Activated CD4-positive, alpha-beta T cell treated with anti-CD3 and anti-CD28 coated beads, Interleukin-2, amount 10 ng/mL, durations not matched to agents 7 days and 5 days (primary cell): ENCODE results near the gene EPHA2. TPM values are rescaled to one million over a fixed set of nuclear protein-coding genes. Genes with fewer than 3 reads are reported as not detected.

Experiments
- CTCF ChIA-PET: fragments of 350-600 bp; sonication (Branson Sonifier 250); formaldehyde crosslinking; loops from one replicate; lab custom pipeline; 2021; ENCODE audit warnings: antibody characterized with exemption; lab: Charles Lee
- POLR2A ChIA-PET: fragments of 350-600 bp; sonication (Branson Sonifier 250); formaldehyde crosslinking; loops from one replicate; lab custom pipeline; 2021; ENCODE audit warnings: antibody characterized with exemption; lab: Charles Lee
- DNase-seq: peaks from one replicate; pipeline ENCODE4 v3.0.0-alpha.2; 2020
- H3K27ac Mint-ChIP-seq: one replicate; pipeline ENCODE4 v1.8.0; 2021; ENCODE audit warnings: mild to moderate bottlenecking, moderate library complexity, mixed read lengths
- H3K27me3 Mint-ChIP-seq: one replicate; pipeline ENCODE4 v1.8.0; 2021; ENCODE audit warnings: mixed read lengths
- H3K36me3 Mint-ChIP-seq: one replicate; pipeline ENCODE4 v1.8.0; 2021; ENCODE audit warnings: low read depth, mixed read lengths
- H3K4me1 Mint-ChIP-seq: one replicate; pipeline ENCODE4 v1.8.0; 2021; ENCODE audit warnings: mixed read lengths
- H3K4me3 Mint-ChIP-seq: one replicate; pipeline ENCODE4 v1.8.0; 2021; ENCODE audit warnings: mild to moderate bottlenecking, moderate library complexity, mixed read lengths
- H3K9me3 Mint-ChIP-seq: one replicate; pipeline ENCODE4 v1.8.0; 2021; ENCODE audit warnings: mixed read lengths
- total RNA-seq, 2 experiments: library from RNA; stranded (reverse); gene quantifications; one replicate each; pipeline ENCODE4 v1.2.3, GENCODE V29; 2021

Gene EPHA2
- total RNA-seq, 2 experiments from 2014 or later = not detected

DNA sequence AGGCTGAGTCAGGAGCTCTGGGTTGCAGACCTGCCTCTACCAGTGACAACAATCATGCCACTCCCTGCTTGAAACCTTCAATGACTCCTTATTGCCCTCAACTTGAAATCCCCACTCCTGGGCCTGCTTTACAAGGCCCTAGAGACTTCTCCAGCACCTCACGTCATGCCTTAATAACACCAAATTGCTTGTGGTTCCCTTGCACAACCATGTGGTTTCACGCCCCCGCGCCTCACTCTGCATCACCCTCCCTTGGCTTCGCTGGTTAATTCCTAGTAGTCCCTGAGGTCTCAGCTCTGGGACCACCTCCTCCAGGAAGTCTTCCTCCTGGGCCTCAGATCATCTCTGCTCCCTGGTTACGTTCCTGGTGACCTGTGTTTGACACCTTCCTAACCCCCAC lies 33.0 kb downstream of the EPHA2 start:
- ChIA-PET POLR2A (no interaction called here), CTCF (no interaction called here)

DNA sequence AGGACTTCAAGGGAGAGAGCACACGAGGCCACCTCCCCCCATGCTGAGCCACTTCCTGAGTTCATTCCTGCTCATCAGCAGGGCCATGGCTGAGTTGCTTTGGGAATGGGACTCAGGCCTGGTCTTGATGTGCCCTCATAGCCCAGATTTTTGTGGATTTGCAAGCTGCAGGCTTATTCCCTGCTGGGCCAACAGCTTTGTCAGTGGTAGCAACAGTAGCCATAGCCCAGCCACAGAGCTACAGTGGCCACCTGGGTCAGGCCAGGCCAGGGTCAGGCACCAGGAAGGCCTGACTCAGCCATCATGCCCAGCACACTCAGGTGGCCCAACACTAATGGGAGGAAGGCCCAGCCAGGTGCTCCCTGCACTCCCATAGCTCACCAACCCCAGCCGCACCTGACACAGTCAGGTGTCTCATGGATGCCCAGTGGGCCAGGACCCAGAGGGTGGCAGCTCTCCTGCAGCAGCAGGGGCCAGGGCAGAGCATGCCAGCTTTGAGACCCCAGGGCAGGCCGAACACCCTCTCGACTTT lies 33.5 kb downstream of the EPHA2 start:
- Mint-ChIP-seq H3K27ac (no peak overlapping the region), H3K27me3 (no peaks in the 10 kb centered on the region), H3K36me3 (no peaks in the 10 kb centered on the region), H3K9me3 (no peaks in the 10 kb centered on the region), H3K4me3 (no peak overlapping the region), H3K4me1 (peaks cover 5% of the 10 kb centered on the region)
- no peak for DNase-seq
- ChIA-PET CTCF (no interaction called here), POLR2A (no interaction called here)

More for the DNA sequence above, 33.0 kb downstream of the EPHA2 start:
- Mint-ChIP-seq H3K36me3 (no peaks in the 10 kb centered on the region), H3K4me1 (peaks cover 5% of the 10 kb centered on the region), H3K4me3 (no peak overlapping the region), H3K27ac (no peak overlapping the region), H3K9me3 (no peaks in the 10 kb centered on the region), H3K27me3 (no peaks in the 10 kb centered on the region)
- no peak for DNase-seq

DNA sequence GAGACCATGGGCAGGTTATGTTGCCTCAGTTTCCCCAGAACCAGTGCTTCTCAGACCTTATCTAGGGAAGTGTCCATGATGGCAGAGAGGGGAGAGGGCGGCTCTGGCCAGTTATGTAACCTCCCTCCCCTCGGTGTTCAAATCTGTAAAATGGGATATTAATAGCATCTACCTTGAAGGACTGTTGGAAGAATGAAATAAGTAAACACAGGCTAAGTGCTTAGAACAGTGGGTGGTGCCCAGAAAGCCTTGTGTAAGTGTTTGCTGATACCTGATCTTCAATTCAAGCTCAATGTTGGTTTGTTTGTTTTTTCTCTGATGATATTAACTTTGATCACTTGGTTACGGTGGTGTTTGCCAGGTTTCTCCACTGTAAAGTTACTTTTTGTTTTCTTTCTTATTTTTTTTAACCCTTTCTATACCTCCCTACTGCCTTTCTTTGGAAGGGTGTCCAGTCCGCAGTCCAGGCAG lies 34.9 kb downstream of the EPHA2 start:
- H3K27me3 Mint-ChIP-seq = no peaks in the 10 kb centered on the region
- no peaks in the 10 kb centered on the region for H3K36me3 Mint-ChIP-seq
- no peaks in the 10 kb centered on the region for H3K9me3 Mint-ChIP-seq
- no peak overlapping the region for H3K27ac Mint-ChIP-seq
- POLR2A ChIA-PET = no interaction called here
- CTCF ChIA-PET = interaction anchor here (0.5 to 1.2 kb wide), 3 partner anchors 9 to 415 kb away, joined by 3 to 5 read pairs (median 4); no protein-coding TSS in a partner anchor
- H3K4me3 Mint-ChIP-seq = no peak overlapping the region
- peaks cover 5% of the 10 kb centered on the region for H3K4me1 Mint-ChIP-seq
- DNase-seq = no peak

DNA sequence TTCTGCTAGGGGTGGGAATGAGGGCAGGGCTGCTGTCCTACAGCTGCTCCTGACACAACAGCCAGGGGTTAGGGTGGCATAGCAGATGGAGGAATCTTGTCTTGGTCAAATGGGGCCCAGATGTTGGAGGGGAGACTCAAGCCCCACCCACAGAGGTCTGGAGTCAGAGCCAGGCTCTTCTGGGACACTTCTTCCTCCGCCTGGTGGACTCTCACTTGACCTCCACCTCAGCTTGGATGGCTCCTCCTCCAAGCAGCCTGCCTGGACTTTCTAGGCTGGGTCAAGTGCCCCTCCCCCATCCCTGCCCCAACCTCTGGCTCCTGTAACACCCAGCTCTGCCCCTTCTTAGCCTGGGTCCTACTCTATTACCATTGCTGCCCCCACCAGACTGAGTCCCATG lies 35.5 kb downstream of the EPHA2 start:
- ChIA-PET POLR2A (no interaction called here), CTCF (interaction anchor here (0.8 to 1.7 kb wide), 2 partner anchors 10 to 41 kb away, joined by 4 to 6 read pairs; no protein-coding TSS in a partner anchor)
- DNase-seq = no peak
- H3K36me3 Mint-ChIP-seq = no peaks in the 10 kb centered on the region
- H3K4me1 Mint-ChIP-seq = peaks cover 5% of the 10 kb centered on the region
- no peaks in the 10 kb centered on the region for H3K27me3 Mint-ChIP-seq
- H3K4me3 Mint-ChIP-seq = no peak overlapping the region
- H3K9me3 Mint-ChIP-seq = no peaks in the 10 kb centered on the region
- no peak overlapping the region for H3K27ac Mint-ChIP-seq

DNA sequence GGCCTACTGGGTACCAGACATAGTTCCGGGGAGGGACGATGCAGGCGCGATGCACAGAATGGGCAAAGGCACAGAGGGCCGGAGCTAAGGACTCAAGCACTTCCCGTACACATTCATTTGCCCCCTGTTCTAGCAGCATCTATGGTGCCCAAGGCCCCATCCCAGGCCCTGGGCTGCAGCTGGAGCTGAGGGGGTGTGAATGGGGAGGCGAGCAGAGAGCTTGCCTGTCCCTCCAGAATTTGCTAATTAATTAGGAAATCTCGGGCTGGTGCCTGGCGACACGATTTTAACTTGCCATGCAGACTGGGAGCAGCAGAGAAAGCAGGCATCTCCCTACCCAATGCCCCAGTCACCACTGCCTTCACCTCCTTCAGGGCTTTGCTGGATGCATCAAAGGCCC lies 35.9 kb downstream of the EPHA2 start:
- ChIA-PET POLR2A (no interaction called here), CTCF (interaction anchor here (0.8 to 1.7 kb wide), 2 partner anchors 9 to 41 kb away, joined by 4 to 6 read pairs; no protein-coding TSS in a partner anchor)
- no peak overlapping the region for H3K27ac Mint-ChIP-seq
- peaks cover 5% of the 10 kb centered on the region for H3K4me1 Mint-ChIP-seq
- no peak for DNase-seq
- no peak overlapping the region for H3K4me3 Mint-ChIP-seq
- no peaks in the 10 kb centered on the region for H3K27me3 Mint-ChIP-seq
- no peaks in the 10 kb centered on the region for H3K36me3 Mint-ChIP-seq
- no peaks in the 10 kb centered on the region for H3K9me3 Mint-ChIP-seq

DNA sequence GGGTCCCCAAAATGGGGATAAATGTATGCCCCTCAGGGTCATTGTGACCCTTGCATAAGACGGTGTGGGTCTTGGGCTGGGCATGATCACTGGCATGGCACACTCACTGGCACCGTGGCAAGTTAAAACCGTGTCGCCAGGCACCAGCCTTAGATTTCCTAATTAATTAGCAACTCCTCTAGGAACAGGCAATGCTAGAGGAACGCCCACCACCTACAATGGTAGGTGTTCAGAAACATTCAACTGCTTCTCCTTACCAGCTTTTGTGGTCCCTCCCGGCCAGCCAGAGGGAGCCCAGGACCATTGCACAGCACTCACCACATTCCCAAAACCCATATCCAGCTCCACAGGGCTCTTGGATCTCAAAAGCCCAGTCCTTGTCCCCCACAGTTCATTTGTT lies 36.4 kb downstream of the EPHA2 start:
- H3K27ac Mint-ChIP-seq = no peak overlapping the region
- H3K4me3 Mint-ChIP-seq = no peak overlapping the region
- peaks cover 5% of the 10 kb centered on the region for H3K4me1 Mint-ChIP-seq
- no peak for DNase-seq
- POLR2A ChIA-PET = no interaction called here
- H3K27me3 Mint-ChIP-seq = no peaks in the 10 kb centered on the region
- CTCF ChIA-PET = interaction anchor here (0.5 to 1.7 kb wide), 3 partner anchors 9 to 40 kb away, joined by 4 to 6 read pairs (median 4); no protein-coding TSS in a partner anchor
- no peaks in the 10 kb centered on the region for H3K9me3 Mint-ChIP-seq
- H3K36me3 Mint-ChIP-seq = no peaks in the 10 kb centered on the region

DNA sequence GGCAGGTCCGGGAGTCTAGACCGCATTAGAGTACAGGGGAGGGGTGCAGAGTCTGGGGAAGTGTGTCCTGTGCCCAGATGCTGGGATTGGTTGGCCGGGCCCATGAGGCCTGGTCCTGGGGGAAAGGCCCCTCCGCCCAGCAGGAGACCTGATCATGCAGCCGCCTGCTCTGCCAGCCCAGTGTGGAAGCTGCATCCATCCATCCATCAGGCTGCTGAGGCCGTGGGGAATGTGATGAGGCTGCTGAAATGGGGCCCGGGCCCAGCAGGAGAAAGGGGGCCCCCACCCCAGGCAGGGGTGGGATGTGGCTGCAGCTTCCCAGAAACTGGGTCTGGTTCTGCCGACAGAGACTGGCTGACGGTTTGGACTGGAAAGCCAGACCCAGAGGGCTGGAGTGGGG lies 37.2 kb downstream of the EPHA2 start:
- Mint-ChIP-seq H3K4me1 (peaks cover 5% of the 10 kb centered on the region), H3K27me3 (no peaks in the 10 kb centered on the region), H3K4me3 (no peak overlapping the region), H3K9me3 (no peaks in the 10 kb centered on the region), H3K36me3 (no peaks in the 10 kb centered on the region), H3K27ac (no peak overlapping the region)
- ChIA-PET POLR2A (no interaction called here), CTCF (interaction anchor here (1.7 kb wide), 1 partner anchor 40 kb away, joined by 6 read pairs; no protein-coding TSS in a partner anchor)
- DNase-seq = no peak

DNA sequence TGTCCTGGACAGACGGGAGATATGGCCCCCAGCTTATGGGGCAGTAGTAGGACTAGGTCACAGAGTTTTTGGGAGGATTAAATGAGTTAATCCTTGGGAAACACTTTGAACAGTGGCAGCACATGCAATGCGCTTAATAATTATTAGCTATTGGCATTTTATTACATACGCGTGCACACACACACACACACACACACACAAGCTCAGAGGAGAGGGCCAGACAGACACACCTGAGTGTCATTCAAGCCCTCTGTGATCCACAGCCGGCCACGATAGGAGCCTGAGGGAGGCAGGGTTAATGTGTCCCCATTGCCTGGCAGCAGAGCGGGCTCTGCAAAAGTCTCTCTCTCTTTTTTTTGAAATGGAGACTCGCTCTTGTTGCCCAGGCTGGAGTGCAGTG lies 37.9 kb downstream of the EPHA2 start:
- ChIA-PET CTCF (no interaction called here), POLR2A (no interaction called here)
- H3K27me3 Mint-ChIP-seq = no peaks in the 10 kb centered on the region
- no peaks in the 10 kb centered on the region for H3K9me3 Mint-ChIP-seq
- H3K4me3 Mint-ChIP-seq = no peak overlapping the region
- H3K4me1 Mint-ChIP-seq = peaks cover 2% of the 10 kb centered on the region
- no peaks in the 10 kb centered on the region for H3K36me3 Mint-ChIP-seq
- DNase-seq = no peak
- no peak overlapping the region for H3K27ac Mint-ChIP-seq

DNA sequence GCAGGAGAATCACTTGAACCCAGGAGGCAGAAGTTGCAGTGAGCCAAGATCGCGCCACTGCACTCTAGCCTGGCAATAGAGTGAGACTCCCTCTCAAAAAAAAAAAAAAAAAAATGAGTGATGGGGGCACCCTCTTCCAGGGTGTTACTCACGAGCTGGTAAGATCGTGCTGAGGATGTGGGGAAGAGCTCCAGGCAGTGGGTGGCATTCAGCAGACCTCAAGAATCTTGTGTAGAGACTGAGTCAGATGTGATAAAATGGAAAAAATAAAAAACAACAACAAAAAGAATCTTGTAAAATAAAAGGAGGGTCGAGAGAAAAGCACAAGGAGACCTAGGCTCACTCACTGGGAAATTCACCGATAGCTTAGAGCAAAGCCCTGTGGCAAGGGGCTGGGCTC lies 38.5 kb downstream of the EPHA2 start:
- H3K9me3 Mint-ChIP-seq = no peaks in the 10 kb centered on the region
- ChIA-PET POLR2A (no interaction called here), CTCF (no interaction called here)
- H3K4me1 Mint-ChIP-seq = no peaks in the 10 kb centered on the region
- H3K27ac Mint-ChIP-seq = no peak overlapping the region
- no peaks in the 10 kb centered on the region for H3K27me3 Mint-ChIP-seq
- no peak for DNase-seq
- no peak overlapping the region for H3K4me3 Mint-ChIP-seq
- no peaks in the 10 kb centered on the region for H3K36me3 Mint-ChIP-seq

DNA sequence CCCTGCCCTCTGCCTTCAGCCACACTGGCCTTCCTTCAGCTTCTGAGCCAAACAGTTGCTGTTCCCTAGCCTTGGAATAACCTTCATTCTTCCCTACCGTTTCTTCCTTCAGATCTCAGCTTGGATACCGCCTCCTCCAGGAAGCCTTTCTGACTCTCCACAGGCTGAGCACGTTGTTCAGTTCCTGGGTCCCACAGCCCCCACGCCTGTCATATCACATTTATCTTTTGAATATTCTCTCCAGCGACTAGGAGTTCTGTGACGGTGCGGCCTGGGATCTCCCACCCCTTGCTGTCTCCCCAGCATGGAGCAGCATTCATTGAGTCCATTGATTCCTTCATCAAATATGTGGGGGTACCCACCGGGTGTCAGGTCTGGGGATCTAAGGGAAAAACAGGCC lies 39.2 kb downstream of the EPHA2 start:
- no peak for DNase-seq
- Mint-ChIP-seq H3K27me3 (peaks cover 2% of the 10 kb centered on the region), H3K4me3 (no peak overlapping the region), H3K36me3 (no peaks in the 10 kb centered on the region), H3K4me1 (no peaks in the 10 kb centered on the region), H3K27ac (no peak overlapping the region), H3K9me3 (no peaks in the 10 kb centered on the region)
- POLR2A ChIA-PET = no interaction called here
- CTCF ChIA-PET = interaction anchor here (0.9 kb wide), 1 partner anchor 52 kb away, joined by 3 read pairs; no protein-coding TSS in a partner anchor

DNA sequence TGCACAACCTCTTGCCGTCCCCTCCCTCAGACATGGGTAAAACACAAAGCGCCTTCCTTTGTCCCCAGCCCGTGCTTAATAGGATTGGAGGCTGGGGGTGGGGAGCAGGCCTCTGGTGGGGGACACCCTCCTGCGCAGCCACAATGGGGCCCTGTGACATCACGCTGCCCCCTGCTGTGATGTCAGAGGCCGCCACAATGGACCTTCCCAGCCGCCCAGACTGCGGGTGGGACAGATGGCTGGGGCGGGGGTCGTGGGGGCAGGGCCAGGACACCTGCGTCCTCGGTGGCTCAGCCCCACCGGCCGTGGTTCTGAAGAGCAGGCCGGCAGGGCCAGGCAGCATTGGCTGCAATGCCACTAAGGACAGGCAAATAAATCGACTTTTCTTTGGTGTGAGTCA lies 39.9 kb downstream of the EPHA2 start:
- no peak for DNase-seq
- ChIA-PET CTCF (interaction anchor here (0.9 kb wide), 1 partner anchor 52 kb away, joined by 3 read pairs; no protein-coding TSS in a partner anchor), POLR2A (no interaction called here)
- Mint-ChIP-seq H3K27me3 (peaks cover 2% of the 10 kb centered on the region), H3K4me1 (no peaks in the 10 kb centered on the region), H3K4me3 (no peak overlapping the region), H3K9me3 (no peaks in the 10 kb centered on the region), H3K27ac (no peak overlapping the region), H3K36me3 (no peaks in the 10 kb centered on the region)

DNA sequence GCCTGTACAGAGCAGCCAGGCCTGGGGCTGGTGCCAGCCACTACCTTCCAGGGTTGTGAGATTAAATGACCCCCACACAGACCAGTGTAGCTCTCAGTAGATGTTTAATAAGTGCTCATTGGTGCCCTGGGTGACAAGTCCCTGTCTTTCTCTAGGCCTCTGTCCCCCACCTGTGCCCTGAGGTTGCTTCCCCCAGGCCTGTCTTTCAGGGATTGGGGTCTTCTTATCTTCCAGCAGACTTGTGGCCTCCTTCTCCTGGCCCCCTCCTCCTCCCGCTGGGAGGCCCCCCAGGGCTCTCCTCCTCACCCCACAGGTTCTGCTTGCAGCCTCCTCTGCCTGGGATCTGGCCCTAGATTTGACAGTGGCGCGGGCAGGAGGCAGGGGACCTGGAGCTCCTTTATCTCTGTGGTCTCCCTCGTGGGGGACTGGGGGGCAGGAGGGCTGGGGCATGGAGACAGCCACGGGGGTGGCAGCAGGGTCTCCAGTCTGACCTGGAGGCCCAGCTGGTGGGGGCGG lies 40.3 kb downstream of the EPHA2 start:
- no peak for DNase-seq
- CTCF ChIA-PET = no interaction called here
- POLR2A ChIA-PET = no interaction called here

DNA sequence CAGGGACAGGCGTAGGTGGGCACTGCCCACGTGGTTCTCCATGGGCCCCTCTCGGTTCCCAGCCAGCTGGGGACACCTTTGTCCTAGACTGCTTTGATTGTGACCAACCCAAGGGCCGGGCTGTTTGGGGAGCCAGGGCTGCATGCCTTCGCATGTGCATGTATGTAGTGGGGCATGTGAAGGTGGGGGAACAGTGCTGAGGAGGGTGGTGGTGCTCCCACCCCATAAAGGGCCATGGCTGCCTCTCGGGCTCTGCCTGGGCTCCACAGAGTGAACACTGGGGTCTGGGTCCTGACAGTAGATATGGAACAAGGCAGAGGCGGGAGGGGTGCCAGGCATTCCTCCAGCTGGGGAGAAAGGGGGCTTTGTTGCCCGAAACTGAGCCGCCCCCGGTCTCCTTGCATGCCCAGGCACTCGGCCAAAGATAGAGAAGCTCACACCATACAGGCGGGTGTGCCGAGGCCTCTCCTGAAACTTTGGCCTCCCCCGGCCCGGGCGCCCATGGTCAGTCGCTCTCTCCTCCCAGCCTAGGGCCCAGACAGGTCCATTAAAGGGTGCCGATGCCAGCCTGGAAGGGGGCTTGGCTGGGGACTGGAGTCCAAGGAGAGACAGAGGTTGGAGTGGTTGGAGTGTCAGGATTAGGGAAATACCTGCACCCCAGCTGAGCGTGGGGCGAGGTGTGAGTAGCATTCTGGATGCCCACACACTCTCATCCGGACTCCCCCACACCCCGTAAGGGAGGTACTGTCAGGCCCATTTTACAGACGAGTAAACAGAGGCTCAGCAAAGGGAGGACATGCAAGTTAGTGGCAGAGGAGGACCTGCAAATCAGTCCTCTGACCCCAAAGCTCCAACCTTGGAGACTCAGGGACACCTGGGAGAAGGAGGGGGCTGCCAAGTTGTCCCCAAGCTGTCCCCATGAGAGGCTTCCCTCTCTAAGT lies 41.1 kb downstream of the EPHA2 start:
- DNase-seq = no peak
- Mint-ChIP-seq H3K9me3 (no peaks in the 10 kb centered on the region), H3K36me3 (no peaks in the 10 kb centered on the region), H3K4me3 (no peak overlapping the region), H3K27ac (no peak overlapping the region), H3K27me3 (peaks cover 2% of the 10 kb centered on the region), H3K4me1 (no peaks in the 10 kb centered on the region)
- POLR2A ChIA-PET = no interaction called here
- CTCF ChIA-PET = no interaction called here

More for the DNA sequence above, 40.3 kb downstream of the EPHA2 start:
- Mint-ChIP-seq H3K4me1 (no peaks in the 10 kb centered on the region), H3K27ac (no peak overlapping the region), H3K9me3 (no peaks in the 10 kb centered on the region), H3K27me3 (peaks cover 2% of the 10 kb centered on the region), H3K4me3 (no peak overlapping the region), H3K36me3 (no peaks in the 10 kb centered on the region)
